Tibial nerve (tissue), 4 donors: ENCODE measurements around the gene ENTPD3. TPM values are rescaled to one million over a fixed set of nuclear protein-coding genes. Genes with fewer than 3 reads are reported as not detected.

Experiments used
- DNase-seq, 2 donors: peaks; one replicate each; pipeline ENCODE4 v3.0.0-alpha.2; 2019; ENCODE audit warnings: low spot score in 2 of 2
- H3K27ac ChIP-seq, 4 donors: fragments of 200-600 bp; sonication (generic) in 3 of 4; one replicate each; pipeline ENCODE4 v1.5.1; 2017 to 2019; ENCODE audit warnings: mild to moderate bottlenecking in 1 of 4
- H3K27me3 ChIP-seq, 2 donors: fragments of 200-600 bp; sonication (generic) in 1 of 2; one replicate each; pipeline versions ENCODE4 v1.5.1 to v1.6.0; 2017 to 2019
- H3K36me3 ChIP-seq, 3 donors: fragments of 200-600 bp; sonication (generic); one replicate each; pipeline ENCODE4 v1.5.1; 2018 to 2019
- H3K4me1 ChIP-seq, 4 donors: fragments of 200-600 bp; sonication (generic) in 3 of 4; one replicate each; pipeline ENCODE4 v1.5.1; 2017 to 2019
- H3K4me3 ChIP-seq, 4 donors: fragments of 200-600 bp; sonication (generic) in 3 of 4; one replicate each; pipeline ENCODE4 v1.5.1; 2017 to 2019; ENCODE audit warnings: mild to moderate bottlenecking in 1 of 4, moderate library complexity in 1 of 4
- H3K9me3 ChIP-seq, 4 donors: fragments of 200-600 bp; sonication (generic) in 3 of 4; one replicate each; pipeline ENCODE4 v1.5.1; 2017 to 2019
- CTCF ChIP-seq, 5 experiments: fragments of 200-600 bp in 3 of 5; fragments of 450-650 bp in 2 of 5; sonication (generic) in 3 of 5; IDR thresholded peaks; one replicate each; pipeline ENCODE4 v1.5.1; 2016 to 2019; ENCODE audit warnings: antibody characterized with exemption in 5 of 5, mild to moderate bottlenecking in 3 of 5, moderate library complexity in 2 of 5
- EP300 ChIP-seq, 2 donors: sonication (generic); formaldehyde crosslinking; IDR thresholded peaks; one replicate each; pipeline ENCODE4 v1.6.1; 2017; ENCODE audit warnings: antibody characterized with exemption in 2 of 2, mild to moderate bottlenecking in 1 of 2
- POLR2A ChIP-seq, 2 donors: fragments of 450-650 bp; IDR thresholded peaks; one replicate each; pipeline ENCODE4 v1.6.1; 2017; ENCODE audit warnings: antibody characterized with exemption in 2 of 2, mild to moderate bottlenecking in 2 of 2, moderate library complexity in 2 of 2
- WGBS, 2 donors: methylation state at CpG; one replicate each; pipeline ENCODE4 v1.1.5; 2018; 5-methylcytosine and 5-hydroxymethylcytosine counted together
- total RNA-seq, 4 donors: library from RNA; depleted of rRNA; stranded (reverse); fragments of >200 nt; gene quantifications; one replicate each; pipeline ENCODE4 v1.1.0, GENCODE V29; 2016

Gene ENTPD3
- total RNA-seq, 4 donors from 2014 or later, result 0.22 to 0.60 (median 0.41) TPM

DNA sequence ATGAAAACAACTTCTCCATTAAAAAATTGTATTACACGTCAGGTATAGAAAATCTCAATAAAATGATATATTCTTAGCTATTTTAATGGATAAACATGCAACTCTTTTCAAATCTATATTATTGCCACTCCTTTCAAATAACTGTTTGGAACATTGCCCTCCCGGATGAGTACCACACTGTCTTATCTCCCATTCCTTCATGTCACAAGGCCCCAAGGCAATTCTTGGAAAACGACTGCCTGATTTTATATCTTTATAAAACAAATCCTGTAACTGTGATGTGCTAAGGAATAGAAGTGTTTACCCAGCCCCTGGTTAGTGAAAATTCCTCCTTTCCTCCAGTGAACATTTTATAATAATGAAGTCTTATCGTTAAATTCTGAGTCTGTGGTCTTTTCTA, 83.7 kb downstream of the ENTPD3 start:
- H3K27me3 ChIP-seq, result no peaks in the 10 kb centered on the region
- H3K4me1 ChIP-seq, result no peaks in the 10 kb centered on the region
- no peak overlapping the region for H3K4me3 ChIP-seq
- TF ChIP-seq CTCF (IDR thresholded peaks at IDR 0.05) (no peak), POLR2A (IDR thresholded peaks at IDR 0.05) (no peak), EP300 (IDR thresholded peaks at IDR 0.05) (no peak)
- no peaks in the 10 kb centered on the region for H3K9me3 ChIP-seq
- WGBS, 2 donors, result 84 to 87% methylated on average over 4 of the region's 4 CpGs
- DNase-seq, result no peak
- H3K36me3 ChIP-seq, result peaks cover 0 to 23% (median 0%) of the 10 kb centered on the region in 3 donors
- H3K27ac ChIP-seq, result no peak overlapping the region

DNA sequence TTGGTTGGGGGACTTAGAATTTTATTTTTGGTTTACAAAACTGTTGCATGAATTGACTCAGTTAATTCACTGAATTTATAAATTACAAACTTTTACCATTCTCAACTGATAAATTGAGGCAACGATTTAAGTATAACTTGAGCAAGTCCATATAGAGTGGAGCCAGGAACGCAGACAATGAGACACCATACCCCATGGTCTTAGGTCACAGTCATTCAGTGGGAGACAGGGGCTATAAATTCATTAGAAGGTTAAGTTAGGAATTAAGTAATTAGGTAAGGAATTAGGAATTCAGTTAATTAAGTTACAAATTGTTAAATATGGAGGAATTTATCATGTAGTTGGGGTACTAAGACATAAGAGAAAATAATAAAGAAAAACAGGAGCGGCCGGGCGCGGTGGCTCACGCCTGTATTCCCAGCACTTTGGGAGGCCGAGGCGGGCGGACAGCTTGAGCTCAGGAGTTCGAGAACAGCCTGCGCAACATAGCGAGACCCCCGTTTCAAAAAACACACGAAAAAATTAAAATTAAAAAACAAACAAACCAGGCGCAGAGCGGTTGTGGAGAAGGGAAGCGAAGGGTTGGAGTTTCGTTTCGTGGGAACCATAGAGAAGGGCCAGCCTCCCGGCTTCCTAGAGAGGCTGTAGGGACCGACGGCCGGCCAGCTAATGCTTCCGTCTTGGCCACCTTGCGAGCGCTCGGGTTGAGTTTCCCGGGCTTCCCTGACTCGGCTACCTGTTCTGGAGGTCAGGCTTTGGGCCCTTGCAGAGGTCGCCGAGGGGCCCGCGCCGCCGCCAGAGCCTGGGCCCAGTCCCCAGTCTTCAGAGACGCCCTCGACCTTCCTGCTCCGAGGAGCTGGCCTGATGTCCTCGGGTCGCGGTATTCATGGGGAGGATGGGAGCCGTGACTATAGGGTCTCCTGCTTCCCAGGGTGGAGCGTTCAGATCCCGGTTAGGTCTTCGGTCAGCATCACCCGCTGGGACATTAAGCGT, 89.8 kb downstream of the ENTPD3 start, which contains the start of gene ZNF619:
TSS of gene ZNF619 (plus strand) at position 645 of the 993 bp plus-strand sequence. CDS start 858 bp downstream, outside the sequence.
- H3K4me3 ChIP-seq, result peak within 1 kb of the TSS; percentile 74 to 90 (median 78)
- no peaks in the 10 kb centered on the region for H3K27me3 ChIP-seq
- peak within 1 kb of the TSS; percentile 37 to 87 (median 72) for H3K27ac ChIP-seq
- DNase-seq, result peak; percentile 49 to 55
- peaks cover 0 to 13% (median 3%) of the 10 kb centered on the region in 4 donors for H3K4me1 ChIP-seq
- TF ChIP-seq POLR2A (IDR thresholded peaks at IDR 0.05) (no peak), CTCF (IDR thresholded peaks at IDR 0.05) (no peak), EP300 (IDR thresholded peaks at IDR 0.05) (peak in 1 of 2 donors; percentile 39)
- WGBS, 2 donors, result 17% methylated on average over 39 to 45 of the region's 48 CpGs
- H3K36me3 ChIP-seq, result peaks cover 0 to 26% (median 0%) of the 10 kb centered on the region in 3 donors
- no peaks in the 10 kb centered on the region for H3K9me3 ChIP-seq

DNA sequence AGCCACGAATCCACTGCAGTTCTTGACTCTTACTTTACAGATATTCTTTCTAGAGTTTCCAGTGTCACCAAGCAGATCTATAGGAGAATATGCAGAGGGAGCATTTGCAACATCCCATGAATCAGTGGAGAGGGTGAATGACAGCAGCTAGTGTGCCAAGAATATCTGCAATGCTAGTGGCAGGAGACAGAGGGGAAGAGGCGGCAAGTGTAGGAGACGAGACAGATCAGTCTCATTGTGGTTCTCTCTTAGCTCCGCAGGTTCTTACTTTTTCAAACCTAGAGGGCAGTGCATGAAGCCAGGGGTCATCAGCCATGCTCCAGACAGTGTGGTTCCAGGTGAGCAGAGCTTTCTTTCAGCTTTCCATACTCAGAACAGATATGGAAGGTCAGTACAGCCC, 90.7 kb downstream of the ENTPD3 start:
- H3K36me3 ChIP-seq, result peaks cover 0 to 35% (median 0%) of the 10 kb centered on the region in 3 donors
- no peaks in the 10 kb centered on the region for H3K27me3 ChIP-seq
- H3K4me3 ChIP-seq, result peak overlapping the region; percentile 74 to 90 (median 78)
- WGBS, 2 donors, result 31 to 38% methylated on average over 4 of the region's 4 CpGs
- H3K27ac ChIP-seq, result peak overlapping the region in 2 of 4 donors; percentile 80 to 87
- H3K4me1 ChIP-seq, result peaks cover 0 to 13% (median 3%) of the 10 kb centered on the region in 4 donors
- no peak for DNase-seq
- TF ChIP-seq CTCF (IDR thresholded peaks at IDR 0.05), result no peak
- TF ChIP-seq EP300 (IDR thresholded peaks at IDR 0.05), result no peak
- TF ChIP-seq POLR2A (IDR thresholded peaks at IDR 0.05), result no peak
- no peaks in the 10 kb centered on the region for H3K9me3 ChIP-seq

Other genes with a start within 250 kb of the ENTPD3 start
- gene EIF1B, start 77.5 kb upstream of the ENTPD3 start, total RNA-seq, result 10 to 100 TPM; 24.0 to 36.9 (median 30.1) TPM
- 100 to 1,000 TPM; 263 to 397 (median 270) TPM for gene RPL14, start 70.2 kb downstream of the ENTPD3 start, total RNA-seq
- 1 to 10 TPM; 3.9 to 8.1 (median 4.6) TPM for gene ZNF619, start 89.9 kb downstream of the ENTPD3 start, total RNA-seq
- gene ZNF620, start 118.9 kb downstream of the ENTPD3 start, total RNA-seq, result 1 to 10 TPM; 1.2 to 3.3 (median 2.2) TPM
- gene ZNF621, start 137.8 kb downstream of the ENTPD3 start, total RNA-seq, result 10 to 100 TPM; 18.8 to 30.8 (median 25.6) TPM